D721Med (cell line): ENCODE data around the gene GABRB3.

ENCODE experiments used
- DNase-seq: peaks from one replicate; pipeline ENCODE4 v3.0.0; 2011; ENCODE audit warnings: low spot score; ENCODE audit not compliant: insufficient read length
- FAIRE-seq: peaks from 2 replicates; lab custom pipeline; 2011; peaks lifted over from hg19 to GRCh38; lab: Jason Lieb, UNC
- TF ChIP-seq, protein P1 (sequence below): IDR thresholded peaks from 2 replicates; pipeline ENCODE4 v1.5.1; 2012; ENCODE audit warnings: mild to moderate bottlenecking, control low read depth; ENCODE audit not compliant: insufficient read depth; ENCODE audit errors: missing control alignments

The GABRB3 gene

DNA sequence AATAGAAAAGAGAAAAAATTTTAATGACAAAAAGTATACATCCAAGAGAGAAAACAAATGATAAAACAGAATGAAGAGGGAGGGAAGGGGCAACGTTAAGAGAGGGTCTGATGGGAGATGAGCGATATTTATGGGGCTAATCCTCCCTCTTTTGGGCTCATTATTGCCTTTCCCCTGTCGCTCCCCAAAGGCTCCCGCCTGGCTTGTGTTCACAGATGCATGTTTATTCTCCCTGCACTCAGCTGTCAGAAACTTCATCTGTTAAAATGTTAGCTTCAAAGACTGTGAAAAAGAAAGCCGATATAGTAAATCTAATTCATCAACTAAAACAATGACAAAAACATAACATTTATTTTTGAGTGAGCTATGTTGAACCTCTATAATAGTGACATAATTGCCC is 74.3 kb downstream of the GABRB3 start:
- DNase-seq (no peak), FAIRE-seq (no peak)
- TF ChIP-seq, protein P1, sequence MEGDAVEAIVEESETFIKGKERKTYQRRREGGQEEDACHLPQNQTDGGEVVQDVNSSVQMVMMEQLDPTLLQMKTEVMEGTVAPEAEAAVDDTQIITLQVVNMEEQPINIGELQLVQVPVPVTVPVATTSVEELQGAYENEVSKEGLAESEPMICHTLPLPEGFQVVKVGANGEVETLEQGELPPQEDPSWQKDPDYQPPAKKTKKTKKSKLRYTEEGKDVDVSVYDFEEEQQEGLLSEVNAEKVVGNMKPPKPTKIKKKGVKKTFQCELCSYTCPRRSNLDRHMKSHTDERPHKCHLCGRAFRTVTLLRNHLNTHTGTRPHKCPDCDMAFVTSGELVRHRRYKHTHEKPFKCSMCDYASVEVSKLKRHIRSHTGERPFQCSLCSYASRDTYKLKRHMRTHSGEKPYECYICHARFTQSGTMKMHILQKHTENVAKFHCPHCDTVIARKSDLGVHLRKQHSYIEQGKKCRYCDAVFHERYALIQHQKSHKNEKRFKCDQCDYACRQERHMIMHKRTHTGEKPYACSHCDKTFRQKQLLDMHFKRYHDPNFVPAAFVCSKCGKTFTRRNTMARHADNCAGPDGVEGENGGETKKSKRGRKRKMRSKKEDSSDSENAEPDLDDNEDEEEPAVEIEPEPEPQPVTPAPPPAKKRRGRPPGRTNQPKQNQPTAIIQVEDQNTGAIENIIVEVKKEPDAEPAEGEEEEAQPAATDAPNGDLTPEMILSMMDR: no peak

GRCh38 chr15:26697913-26698312 is 75.0 kb downstream of the GABRB3 start:
- DNase-seq: no peak
- TF ChIP-seq, protein P1: no peak
- FAIRE-seq: no peak

- DNase-seq (no peak), FAIRE-seq (no peak)
- TF ChIP-seq, protein P1: no peak
These were observed 81.6 kb downstream of the GABRB3 start for GRCh38 chr15:26691249-26691648.

GRCh38 chr15:26690778-26691177 is 82.1 kb downstream of the GABRB3 start:
- no peak for FAIRE-seq
- TF ChIP-seq, protein P1: no peak
- no peak for DNase-seq

- TF ChIP-seq, protein P1: no peak
- no peak for DNase-seq
- FAIRE-seq: no peak
These were observed 83.4 kb downstream of the GABRB3 start for GRCh38 chr15:26689462-26689861.

DNA sequence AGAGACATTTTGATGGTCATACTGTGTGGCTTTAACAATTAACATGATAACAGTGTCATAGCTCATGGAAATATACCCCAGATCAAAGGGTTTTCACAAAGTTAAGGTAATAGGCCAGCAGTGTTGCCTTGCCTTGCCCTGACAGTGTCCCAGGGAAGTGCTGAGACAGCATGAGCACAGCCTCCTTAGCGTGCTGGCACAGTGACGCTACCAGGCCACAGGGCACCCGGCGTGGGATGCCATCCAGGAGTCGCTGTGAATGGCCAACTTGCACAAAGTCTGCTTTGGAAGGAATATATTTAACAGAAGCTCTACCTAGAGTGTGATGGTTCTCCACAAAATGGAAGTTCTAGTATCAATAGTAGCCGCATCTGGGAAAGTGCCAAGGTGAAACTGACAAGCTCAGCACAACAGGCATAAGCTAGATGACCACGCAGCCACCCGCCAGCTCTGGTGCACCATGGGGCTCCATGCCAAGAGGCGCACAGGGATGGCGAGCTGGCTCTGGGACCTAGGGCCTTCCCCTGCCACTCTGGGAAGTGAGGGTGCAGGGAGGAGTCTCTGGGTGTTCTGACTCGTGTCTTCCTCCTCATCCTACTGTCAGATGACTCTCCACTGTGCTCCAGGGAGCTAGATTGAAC is 86.2 kb downstream of the GABRB3 start:
- TF ChIP-seq, protein P1: no peak
- DNase-seq (no peak), FAIRE-seq (no peak)

GRCh38 chr15:26682598-26683164 is 90.2 kb downstream of the GABRB3 start:
- TF ChIP-seq, protein P1: no peak
- DNase-seq (no peak), FAIRE-seq (no peak)
